Fibroblast of lung (primary cell): ENCODE data around the gene TIMM13. TPM values are rescaled to one million over a fixed set of nuclear protein-coding genes. Genes with fewer than 3 reads are reported as not detected.
"Not testable (repeated sequence)": the region's sequence is repeated elsewhere in the genome, so short reads cannot be mapped to it uniquely, and the experiment has no call there.

Experiments used
- DNase-seq, 2 donors: peaks; one replicate each; pipeline versions ENCODE4 v3.0.0 to v3.0.0-alpha.2; 2010; ENCODE audit warnings: low read depth in 2 of 2
- H2AFZ ChIP-seq: 2 replicates; pipeline ENCODE4 v1.5.1; 2012; ENCODE audit warnings: low read length, control low read depth, inconsistent platforms
- H3K27ac ChIP-seq: 2 replicates; pipeline ENCODE4 v1.5.1; 2011; ENCODE audit warnings: low read length, control low read depth; ENCODE audit not compliant: insufficient read depth
- H3K27me3 ChIP-seq: 2 replicates; pipeline ENCODE4 v1.5.1; 2011; ENCODE audit warnings: mild to moderate bottlenecking, low read length; ENCODE audit not compliant: control insufficient read depth, insufficient read depth
- H3K36me3 ChIP-seq: 2 replicates; pipeline ENCODE4 v1.5.1; 2011; ENCODE audit warnings: low read length; ENCODE audit not compliant: control insufficient read depth, insufficient read depth
- H3K4me1 ChIP-seq: 2 replicates; pipeline ENCODE4 v1.5.1; 2011; ENCODE audit warnings: low read length; ENCODE audit not compliant: control insufficient read depth, insufficient read depth; ENCODE audit errors: extremely low read depth
- H3K4me2 ChIP-seq: 2 replicates; pipeline ENCODE4 v1.5.1; 2011; ENCODE audit warnings: low read length, control low read depth; ENCODE audit not compliant: insufficient read depth; ENCODE audit errors: extremely low read depth
- H3K4me3 ChIP-seq, 4 experiments: fragments of 200-600 bp in 1 of 4; sonication (generic) in 1 of 4; replicated peaks in 1 of 4; 2 replicates each; pipeline ENCODE4 v1.5.1; 2011 to 2016; ENCODE audit warnings: low read length in 4 of 4, low read depth in 3 of 4, mild to moderate bottlenecking in 3 of 4, control low read depth in 2 of 4, inconsistent platforms in 1 of 4, mixed read lengths in 1 of 4; ENCODE audit not compliant: insufficient read depth in 1 of 4; ENCODE audit errors: control extremely low read depth in 1 of 4
- H3K79me2 ChIP-seq: 2 replicates; pipeline ENCODE4 v1.5.1; 2012; ENCODE audit warnings: mild to moderate bottlenecking, low read length, inconsistent platforms; ENCODE audit not compliant: control insufficient read depth, insufficient read depth
- H3K9ac ChIP-seq: 2 replicates; pipeline ENCODE4 v1.5.1; 2011; ENCODE audit warnings: mild to moderate bottlenecking, low read length, control low read depth; ENCODE audit not compliant: insufficient read depth
- H3K9me3 ChIP-seq: 2 replicates; pipeline ENCODE4 v1.5.1; 2012; ENCODE audit warnings: low read depth, low read length; ENCODE audit not compliant: control insufficient read depth, insufficient read depth
- H4K20me1 ChIP-seq: 2 replicates; pipeline ENCODE4 v1.5.1; 2011; ENCODE audit warnings: low read length; ENCODE audit not compliant: control insufficient read depth, insufficient read depth; ENCODE audit errors: extremely low read depth
- EZH2 ChIP-seq: IDR thresholded peaks from 2 replicates; pipeline ENCODE4 v1.5.1; 2012; ENCODE audit warnings: low read length, control low read depth, mild to moderate bottlenecking; ENCODE audit errors: missing control alignments
- polyA plus RNA-seq, 2 donors: library from polyadenylated mRNA; depleted of rRNA in 1 of 2; stranded (reverse) in 1 of 2; unstranded in 1 of 2; fragments of >200 nt; gene quantifications; 2 replicates each; pipeline ENCODE4 v1.2.1, GENCODE V29; 2011 to 2012; ENCODE audit warnings: missing spikeins in 1 of 2
- total RNA-seq: library from RNA; depleted of rRNA; stranded (reverse); fragments of >200 nt; gene quantifications from 2 replicates; pipeline ENCODE4 v1.2.1, GENCODE V29; 2014
- TF ChIP-seq, protein P1 (sequence below), 2 donors: IDR thresholded peaks in 1 of 2; conservative IDR thresholded peaks in 1 of 2; 1 replicate in 1 of 2; 2 replicates in 1 of 2; pipeline ENCODE4 v1.5.1; 2011 to 2012; ENCODE audit warnings: low read length in 2 of 2, control low read depth in 1 of 2, inconsistent platforms in 1 of 2, low read depth in 1 of 2, mild to moderate bottlenecking in 1 of 2

TIMM13 gene
- total and polyA plus RNA-seq, 2 donors (not counting 1 experiment from before 2014, with no cell fraction given), result 14.1 to 27.6 TPM

DNA sequence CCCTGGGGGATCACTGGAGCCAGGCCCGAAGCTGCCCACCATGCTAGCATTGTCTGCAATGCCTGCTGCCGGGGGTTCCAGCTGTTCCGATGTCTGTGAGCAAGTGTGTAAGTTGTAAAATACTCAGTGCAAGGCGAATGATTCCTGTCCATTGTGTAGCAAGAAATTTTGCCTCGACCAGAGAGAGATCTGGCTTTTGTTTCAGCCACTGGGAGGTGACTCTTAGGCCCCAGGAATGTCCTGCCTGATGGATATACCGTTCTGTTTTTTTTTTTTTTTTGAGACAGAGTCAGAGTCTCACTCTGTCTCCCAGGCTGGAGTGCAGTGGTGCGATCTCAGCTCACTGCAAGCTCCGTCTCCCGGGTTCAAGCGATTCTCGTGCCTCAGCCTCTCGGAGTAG is 41.2 kb upstream of the TIMM13 start:
- Histone ChIP-seq H3K27ac (no peak overlapping the region), H4K20me1 (no peaks in the 10 kb centered on the region), H3K9me3 (no peaks in the 10 kb centered on the region), H3K36me3 (no peaks in the 10 kb centered on the region), H3K79me2 (no peaks in the 10 kb centered on the region), H3K27me3 (no peaks in the 10 kb centered on the region), H2AFZ (no peak overlapping the region), H3K4me1 (peaks cover 8% of the 10 kb centered on the region), H3K4me3 (no peak overlapping the region), H3K4me2 (no peak overlapping the region), H3K9ac (no peak overlapping the region)
- DNase-seq, result peak in 1 of 2 donors; percentile 16
- TF ChIP-seq, protein P1, sequence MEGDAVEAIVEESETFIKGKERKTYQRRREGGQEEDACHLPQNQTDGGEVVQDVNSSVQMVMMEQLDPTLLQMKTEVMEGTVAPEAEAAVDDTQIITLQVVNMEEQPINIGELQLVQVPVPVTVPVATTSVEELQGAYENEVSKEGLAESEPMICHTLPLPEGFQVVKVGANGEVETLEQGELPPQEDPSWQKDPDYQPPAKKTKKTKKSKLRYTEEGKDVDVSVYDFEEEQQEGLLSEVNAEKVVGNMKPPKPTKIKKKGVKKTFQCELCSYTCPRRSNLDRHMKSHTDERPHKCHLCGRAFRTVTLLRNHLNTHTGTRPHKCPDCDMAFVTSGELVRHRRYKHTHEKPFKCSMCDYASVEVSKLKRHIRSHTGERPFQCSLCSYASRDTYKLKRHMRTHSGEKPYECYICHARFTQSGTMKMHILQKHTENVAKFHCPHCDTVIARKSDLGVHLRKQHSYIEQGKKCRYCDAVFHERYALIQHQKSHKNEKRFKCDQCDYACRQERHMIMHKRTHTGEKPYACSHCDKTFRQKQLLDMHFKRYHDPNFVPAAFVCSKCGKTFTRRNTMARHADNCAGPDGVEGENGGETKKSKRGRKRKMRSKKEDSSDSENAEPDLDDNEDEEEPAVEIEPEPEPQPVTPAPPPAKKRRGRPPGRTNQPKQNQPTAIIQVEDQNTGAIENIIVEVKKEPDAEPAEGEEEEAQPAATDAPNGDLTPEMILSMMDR (conservative IDR thresholded peaks at IDR 0.05 in 1 of 2, IDR thresholded peaks at IDR 0.05 in 1 of 2; ENCODE audit: low read depth in 1 of 2, low read length in 2 of 2), result no peak
- TF ChIP-seq EZH2, result no peak

DNA sequence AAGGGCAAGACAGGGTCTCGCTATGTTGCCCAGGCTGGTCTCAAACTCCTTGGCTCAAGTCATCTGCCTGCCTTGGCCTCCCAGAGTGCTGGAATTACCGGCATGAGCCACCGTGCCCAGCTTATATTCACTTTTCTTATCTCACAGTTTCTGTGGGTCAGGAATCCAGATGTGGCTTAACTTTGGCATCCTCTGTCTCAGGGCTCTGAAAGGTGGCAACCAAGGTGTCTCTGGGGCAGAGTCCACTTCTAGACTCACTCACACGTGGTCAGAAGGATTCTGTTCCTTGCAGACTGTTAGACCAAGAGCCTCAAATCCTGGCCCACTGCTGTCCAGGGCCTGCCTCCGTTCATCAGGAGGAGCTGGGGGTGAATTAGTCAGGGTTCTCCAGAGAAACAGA is 37.0 kb upstream of the TIMM13 start:
- Histone ChIP-seq H3K36me3 (no peaks in the 10 kb centered on the region), H3K4me3 (no peak overlapping the region), H3K9ac (no peak overlapping the region), H3K79me2 (no peaks in the 10 kb centered on the region), H3K4me1 (peaks cover 6% of the 10 kb centered on the region), H3K27me3 (no peaks in the 10 kb centered on the region), H3K4me2 (no peak overlapping the region), H2AFZ (no peak overlapping the region), H3K27ac (no peak overlapping the region), H3K9me3 (no peaks in the 10 kb centered on the region), H4K20me1 (no peaks in the 10 kb centered on the region)
- no peak for DNase-seq
- no peak for TF ChIP-seq EZH2
- TF ChIP-seq, protein P1 (conservative IDR thresholded peaks at IDR 0.05 in 1 of 2, IDR thresholded peaks at IDR 0.05 in 1 of 2; ENCODE audit: low read depth in 1 of 2, low read length in 2 of 2), result no peak

DNA sequence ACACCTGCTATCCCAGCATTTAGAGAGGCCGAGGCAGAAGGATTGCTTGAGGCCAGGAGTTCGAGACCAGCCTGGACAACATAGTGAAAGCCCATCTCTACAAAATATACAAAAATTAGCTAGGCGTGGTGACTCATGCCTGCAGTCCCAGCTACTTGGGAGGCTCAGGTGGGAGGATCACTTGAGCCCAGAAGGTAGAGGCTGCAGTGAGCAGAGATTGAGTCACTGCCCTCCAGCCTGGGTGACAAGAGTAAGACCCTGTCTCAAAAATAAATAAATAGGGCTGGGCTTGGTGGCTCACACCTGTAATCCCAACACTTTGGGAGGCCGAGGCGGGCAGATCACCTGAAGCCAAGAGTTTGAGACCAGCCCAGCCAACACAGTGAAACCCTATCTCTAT is 36.3 kb upstream of the TIMM13 start:
- not testable (repeated sequence) for H3K27me3 ChIP-seq, H3K79me2 ChIP-seq, H2AFZ ChIP-seq, H3K4me1 ChIP-seq, H3K9me3 ChIP-seq, H3K27ac ChIP-seq, H3K4me3 ChIP-seq, H3K9ac ChIP-seq, H3K36me3 ChIP-seq, H3K4me2 ChIP-seq, H4K20me1 ChIP-seq, DNase-seq
